Measurements from ENCODE around the gene HTR2C.

The HTR2C gene

GRCh38 chrX:114889481-114889880 lies 305.6 kb downstream of the HTR2C start:
- no peak overlapping the region for H3K4me3 ChIP-seq (ENCODE audit: low read depth, low read length)
- no peak for DNase-seq (ENCODE audit: low read depth)
- in situ Hi-C loops (cut with HindIII; ENCODE audit: low sequenced_read_pairs) = no loop called here
- no peak for TF ChIP-seq CTCF (IDR thresholded peaks at IDR 0.05; ENCODE audit: low read depth, low read length, missing control alignments)

GRCh38 chrX:114903618-114904017 lies 319.7 kb downstream of the HTR2C start:
- TF ChIP-seq CTCF (IDR thresholded peaks at IDR 0.05; ENCODE audit: low read depth, low read length, missing control alignments) = no peak
- in situ Hi-C loops (cut with HindIII; ENCODE audit: low sequenced_read_pairs) = no loop called here
- H3K4me3 ChIP-seq (ENCODE audit: low read depth, low read length) = no peak overlapping the region
- DNase-seq (ENCODE audit: low read depth) = no peak

GRCh38 chrX:114905251-114905650 lies 321.4 kb downstream of the HTR2C start:
- no peak for DNase-seq (ENCODE audit: low read depth)
- in situ Hi-C loops (cut with HindIII; ENCODE audit: low sequenced_read_pairs) = no loop called here

GRCh38 chrX:114906984-114907510 lies 323.2 kb downstream of the HTR2C start:
- in situ Hi-C loops (cut with HindIII; ENCODE audit: low sequenced_read_pairs) = no loop called here

More at GRCh38 chrX:114905251-114905650, 321.4 kb downstream of the HTR2C start:
- H3K4me3 ChIP-seq (ENCODE audit: low read depth, low read length) = no peak overlapping the region
- TF ChIP-seq CTCF (IDR thresholded peaks at IDR 0.05; ENCODE audit: low read depth, low read length, missing control alignments) = no peak

GRCh38 chrX:114924423-114924822 lies 340.5 kb downstream of the HTR2C start:
- no peak for TF ChIP-seq CTCF (IDR thresholded peaks at IDR 0.05; ENCODE audit: low read depth, low read length, missing control alignments)
- H3K4me3 ChIP-seq (ENCODE audit: low read depth, low read length) = no peak overlapping the region
- in situ Hi-C loops (cut with HindIII; ENCODE audit: low sequenced_read_pairs) = no loop called here
- no peak for DNase-seq (ENCODE audit: low read depth)

More at GRCh38 chrX:114906984-114907510, 323.2 kb downstream of the HTR2C start:
- TF ChIP-seq CTCF (IDR thresholded peaks at IDR 0.05; ENCODE audit: low read depth, low read length, missing control alignments) = no peak
- DNase-seq (ENCODE audit: low read depth) = no peak
- no peak overlapping the region for H3K4me3 ChIP-seq (ENCODE audit: low read depth, low read length)

- DNase-seq (ENCODE audit: low read depth) = peak; percentile 8
- TF ChIP-seq CTCF (IDR thresholded peaks at IDR 0.05; ENCODE audit: low read depth, low read length, missing control alignments) = no peak
- in situ Hi-C loops (cut with HindIII; ENCODE audit: low sequenced_read_pairs) = no loop called here
- H3K4me3 ChIP-seq (ENCODE audit: low read depth, low read length) = no peak overlapping the region
Measured at GRCh38 chrX:114924856-114925255, 341.0 kb downstream of the HTR2C start.

Measured in astrocyte of the cerebellum (primary cell).